HG03025 (cell line): ENCODE results near the gene DOCK2.
"Not testable (repeated sequence)": the region's sequence is repeated elsewhere in the genome, so short reads cannot be mapped to it uniquely, and the experiment has no call there.

ENCODE experiments used
- ATAC-seq: cut with Tn5 transposase; IDR thresholded peaks from one replicate; pipeline ENCODE4 v1.9.1; 2021; ENCODE audit warnings: mild to moderate bottlenecking, moderate library complexity; ENCODE audit not compliant: unreplicated experiment, low FRiP score

The DOCK2 gene

GRCh38 chr5:170070556-170071412 is 433.7 kb downstream of the DOCK2 start:
- no peak for ATAC-seq

- ATAC-seq = no peak
Measured at GRCh38 chr5:170071748-170072147, 434.7 kb downstream of the DOCK2 start.

- no peak for ATAC-seq
Measured at GRCh38 chr5:170075696-170076095, 438.6 kb downstream of the DOCK2 start.

- ATAC-seq = no peak
Measured at GRCh38 chr5:170076211-170076610, 439.1 kb downstream of the DOCK2 start.

- no peak for ATAC-seq
Measured at GRCh38 chr5:170076739-170077138, 439.7 kb downstream of the DOCK2 start.

- ATAC-seq = no peak
Measured at GRCh38 chr5:170077526-170077925, 440.5 kb downstream of the DOCK2 start.

GRCh38 chr5:170078458-170078857 is 441.4 kb downstream of the DOCK2 start:
- ATAC-seq = no peak

GRCh38 chr5:170078931-170079330 is 441.9 kb downstream of the DOCK2 start:
- ATAC-seq = no peak

GRCh38 chr5:170080217-170080616 is 443.1 kb downstream of the DOCK2 start:
- no peak for ATAC-seq

GRCh38 chr5:170080786-170081445 is 443.8 kb downstream of the DOCK2 start:
- ATAC-seq = no peak

GRCh38 chr5:170081616-170082015 is 444.5 kb downstream of the DOCK2 start:
- ATAC-seq = no peak

GRCh38 chr5:170082701-170083100 is 445.6 kb downstream of the DOCK2 start:
- ATAC-seq = no peak

- no peak for ATAC-seq
Measured at GRCh38 chr5:170087168-170087817, 450.2 kb downstream of the DOCK2 start.

- ATAC-seq = no peak
Measured at GRCh38 chr5:170092455-170093101, 455.5 kb downstream of the DOCK2 start.

GRCh38 chr5:170094329-170094728 is 457.3 kb downstream of the DOCK2 start:
- not testable (repeated sequence) for ATAC-seq

- no peak for ATAC-seq
Measured at GRCh38 chr5:170095646-170096045, 458.6 kb downstream of the DOCK2 start.

GRCh38 chr5:170097934-170098333 is 460.9 kb downstream of the DOCK2 start:
- no peak for ATAC-seq

- no peak for ATAC-seq
Measured at GRCh38 chr5:170100066-170100943, 463.2 kb downstream of the DOCK2 start.

- ATAC-seq = no peak
Measured at GRCh38 chr5:170103447-170103846, 466.4 kb downstream of the DOCK2 start.

- ATAC-seq = no peak
Measured at GRCh38 chr5:170104299-170104698, 467.2 kb downstream of the DOCK2 start.
